HL-60 (cell line): ENCODE measurements around the gene LRRC38.
"Not testable (repeated sequence)": the region's sequence is repeated elsewhere in the genome, so short reads cannot be mapped to it uniquely, and the experiment has no call there.

ENCODE experiments used
- DNase-seq, 2 experiments: peaks; one replicate each; pipeline ENCODE4 v3.0.0-alpha.2; 2010 to 2020; ENCODE audit warnings: low read depth in 1 of 2, low spot score in 1 of 2
- H3K27ac ChIP-seq: fragments of 250-450 bp; sonication (Bioruptor Pico); replicated peaks from 2 replicates; pipeline ENCODE4 v1.5.1; 2020; ENCODE audit warnings: mild to moderate bottlenecking, moderate library complexity
- H3K27me3 ChIP-seq: fragments of 250-450 bp; sonication (Bioruptor Pico); 2 replicates; pipeline ENCODE4 v1.5.1; 2021; ENCODE audit warnings: mild to moderate bottlenecking, moderate library complexity; ENCODE audit not compliant: insufficient read depth, poor library complexity, severe bottlenecking
- H3K4me3 ChIP-seq: replicated peaks from 2 replicates; pipeline ENCODE4 v1.5.1; 2011; ENCODE audit warnings: mild to moderate bottlenecking, control low read depth, low read length; ENCODE audit not compliant: insufficient read depth
- GABPA ChIP-seq: IDR thresholded peaks from 2 replicates; pipeline ENCODE4 v1.6.1; 2012; ENCODE audit warnings: low read depth
- POLR2AphosphoS5 ChIP-seq: IDR thresholded peaks from 2 replicates; pipeline ENCODE4 v1.6.1; 2012; ENCODE audit warnings: low read depth
- REST ChIP-seq: IDR thresholded peaks from 2 replicates; pipeline ENCODE4 v1.6.1; 2012; ENCODE audit warnings: low read depth; ENCODE audit not compliant: insufficient replicate concordance
- SPI1 ChIP-seq: IDR thresholded peaks from 2 replicates; pipeline ENCODE4 v1.6.1; 2012; ENCODE audit warnings: low read depth, mild to moderate bottlenecking, borderline replicate concordance
- long read RNA-seq: library from polyadenylated mRNA; unstranded; transcript quantifications from one replicate; pipeline ENCODE4 v2.0.0, GENCODE V29; 2020
- TF ChIP-seq, protein P1 (sequence below): IDR thresholded peaks from one replicate; pipeline ENCODE4 v1.5.1; 2011; ENCODE audit warnings: low read length, control low read depth, inconsistent platforms; ENCODE audit not compliant: insufficient read depth

The LRRC38 gene
- long read RNA-seq = 0 reads

DNA sequence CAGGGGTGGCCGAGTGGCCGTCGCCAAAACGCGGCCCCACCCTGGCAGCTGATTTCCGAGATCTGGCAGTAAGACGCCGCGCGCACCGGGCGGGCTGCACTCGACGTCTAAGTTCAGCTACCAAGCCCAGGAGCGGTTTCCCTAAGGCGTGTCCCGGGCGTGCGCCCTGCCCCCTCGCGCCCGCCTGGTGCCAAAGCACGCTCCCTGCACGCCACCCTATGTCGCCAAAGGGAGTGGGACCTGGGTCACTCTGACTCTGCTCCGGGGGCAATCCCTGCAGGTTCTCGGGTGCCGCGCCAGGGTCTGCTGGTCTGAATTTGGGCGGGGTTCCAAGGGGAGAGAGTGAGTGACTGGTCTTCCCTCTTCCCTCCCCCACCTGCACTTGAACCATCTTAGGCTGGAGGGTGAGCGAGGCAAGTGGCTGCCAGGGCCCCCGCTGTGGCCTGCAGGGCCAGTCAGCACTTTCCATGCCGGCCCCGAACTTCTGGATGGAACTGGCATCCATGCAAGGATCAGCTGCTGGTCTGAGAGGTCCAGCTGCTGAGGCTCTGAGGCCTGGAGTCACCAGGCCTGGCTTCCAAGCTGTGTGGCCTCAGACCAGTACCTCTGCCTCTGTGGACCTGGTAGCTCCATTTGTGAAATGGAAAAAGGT, at the start of gene LRRC38:
LRRC38 (minus strand) TSS at position 109 of the 652 bp plus-strand sequence. CDS start 410 bp downstream, outside the sequence.
- Histone ChIP-seq H3K27me3 (peaks cover 17% of the 10 kb centered on the region), H3K4me3 (no peak within 1 kb of the TSS), H3K27ac (no peak within 1 kb of the TSS)
- DNase-seq = peak in 1 of 2 experiments; percentile 9
- TF ChIP-seq POLR2AphosphoS5 (no peak), SPI1 (no peak), REST (no peak), GABPA (no peak)
- TF ChIP-seq, protein P1, sequence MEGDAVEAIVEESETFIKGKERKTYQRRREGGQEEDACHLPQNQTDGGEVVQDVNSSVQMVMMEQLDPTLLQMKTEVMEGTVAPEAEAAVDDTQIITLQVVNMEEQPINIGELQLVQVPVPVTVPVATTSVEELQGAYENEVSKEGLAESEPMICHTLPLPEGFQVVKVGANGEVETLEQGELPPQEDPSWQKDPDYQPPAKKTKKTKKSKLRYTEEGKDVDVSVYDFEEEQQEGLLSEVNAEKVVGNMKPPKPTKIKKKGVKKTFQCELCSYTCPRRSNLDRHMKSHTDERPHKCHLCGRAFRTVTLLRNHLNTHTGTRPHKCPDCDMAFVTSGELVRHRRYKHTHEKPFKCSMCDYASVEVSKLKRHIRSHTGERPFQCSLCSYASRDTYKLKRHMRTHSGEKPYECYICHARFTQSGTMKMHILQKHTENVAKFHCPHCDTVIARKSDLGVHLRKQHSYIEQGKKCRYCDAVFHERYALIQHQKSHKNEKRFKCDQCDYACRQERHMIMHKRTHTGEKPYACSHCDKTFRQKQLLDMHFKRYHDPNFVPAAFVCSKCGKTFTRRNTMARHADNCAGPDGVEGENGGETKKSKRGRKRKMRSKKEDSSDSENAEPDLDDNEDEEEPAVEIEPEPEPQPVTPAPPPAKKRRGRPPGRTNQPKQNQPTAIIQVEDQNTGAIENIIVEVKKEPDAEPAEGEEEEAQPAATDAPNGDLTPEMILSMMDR = no peak

DNA sequence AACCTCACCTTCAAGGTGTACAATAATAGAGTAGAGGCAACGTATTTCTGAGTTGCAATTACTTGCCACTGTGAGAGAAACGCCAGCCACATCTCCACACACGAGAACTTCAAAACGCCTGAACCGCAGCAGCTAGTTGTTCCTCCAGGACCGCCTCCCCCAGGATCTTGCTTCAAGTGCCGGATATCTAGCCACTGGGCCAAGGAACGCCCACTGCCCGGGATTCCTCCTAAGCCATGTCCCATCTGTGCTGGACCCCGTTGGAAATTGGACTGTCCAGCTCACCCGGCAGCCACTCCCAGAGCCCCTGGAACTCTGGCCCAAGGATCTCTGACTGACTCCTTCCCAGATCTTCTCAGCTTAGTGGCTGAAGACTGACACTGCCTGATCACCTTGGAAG, 49.2 kb upstream of the LRRC38 start:
- H3K27me3 ChIP-seq, DNase-seq, H3K4me3 ChIP-seq, H3K27ac ChIP-seq: not testable (repeated sequence)

- Histone ChIP-seq H3K4me3 (no peak overlapping the region), H3K27me3 (no peaks in the 10 kb centered on the region), H3K27ac (no peak overlapping the region)
- no peak for TF ChIP-seq GABPA
- no peak for TF ChIP-seq REST
- TF ChIP-seq, protein P1 = no peak
- TF ChIP-seq POLR2AphosphoS5 = no peak
- TF ChIP-seq SPI1 = no peak
- DNase-seq = no peak
Observed at GRCh38 chr1:13560541-13560940, 46.7 kb upstream of the LRRC38 start.

GRCh38 chr1:13556224-13556764, 42.5 kb upstream of the LRRC38 start:
- H3K4me3 ChIP-seq = no peak overlapping the region
- TF ChIP-seq, protein P1 = no peak
- no peak for TF ChIP-seq REST
- TF ChIP-seq POLR2AphosphoS5 = no peak
- no peak for TF ChIP-seq SPI1
- no peak for TF ChIP-seq GABPA
- no peak overlapping the region for H3K27ac ChIP-seq
- DNase-seq = no peak
- H3K27me3 ChIP-seq = no peaks in the 10 kb centered on the region
